ENCODE measurements around the gene KIAA0319L.
"Not testable (repeated sequence)": the region's sequence is repeated elsewhere in the genome, so short reads cannot be mapped to it uniquely, and the experiment has no call there.

KIAA0319L gene

GRCh38 chr1:35470977-35471613, 86.1 kb downstream of the KIAA0319L start:
- DNase-seq (ENCODE audit: extremely low spot score): no peak
- ChIA-PET POLR2A (no interaction called here), CTCF (interaction anchor here (0.9 to 2.3 kb wide), 5 partner anchors 15 to 93 kb away, joined by 3 to 8 read pairs (median 3); no protein-coding TSS in a partner anchor)
- no peak for TF ChIP-seq CTCF (IDR thresholded peaks at IDR 0.05; ENCODE audit: control extremely low read depth, extremely low read depth, low read depth, missing control alignments)

GRCh38 chr1:35466120-35466519, 91.1 kb downstream of the KIAA0319L start:
- DNase-seq (ENCODE audit: extremely low spot score): no peak
- CTCF ChIA-PET: interaction anchor here (1.1 to 2.2 kb wide), 5 partner anchors 10 to 90 kb away, joined by 3 to 18 read pairs (median 3); no protein-coding TSS in a partner anchor
- TF ChIP-seq CTCF (IDR thresholded peaks at IDR 0.05; ENCODE audit: control extremely low read depth, extremely low read depth, low read depth, missing control alignments): no peak
- POLR2A ChIA-PET: no interaction called here

- POLR2A ChIA-PET; DNase-seq (ENCODE audit: extremely low spot score): not testable (repeated sequence)
- CTCF ChIA-PET: interaction anchor here (1.3 to 2.4 kb wide), 2 partner anchors 12 to 81 kb away, joined by 3 to 10 read pairs; no protein-coding TSS in a partner anchor
Observed at GRCh38 chr1:35463749-35464148, 93.5 kb downstream of the KIAA0319L start.

- CTCF ChIA-PET: interaction anchor here (1.1 to 2.4 kb wide), 3 partner anchors 12 to 82 kb away, joined by 3 to 10 read pairs (median 3); no protein-coding TSS in a partner anchor
- no peak for TF ChIP-seq CTCF (IDR thresholded peaks at IDR 0.05; ENCODE audit: control extremely low read depth, extremely low read depth, low read depth, missing control alignments)
- DNase-seq (ENCODE audit: extremely low spot score): no peak
- POLR2A ChIA-PET: no interaction called here
Observed at GRCh38 chr1:35463232-35463631, 94.0 kb downstream of the KIAA0319L start.

GRCh38 chr1:35461966-35462651, 95.1 kb downstream of the KIAA0319L start:
- no peak for TF ChIP-seq CTCF (IDR thresholded peaks at IDR 0.05; ENCODE audit: control extremely low read depth, extremely low read depth, low read depth, missing control alignments)
- ChIA-PET POLR2A (no interaction called here), CTCF (interaction anchor here (1.1 to 2.4 kb wide), 3 partner anchors 10 to 83 kb away, joined by 3 to 10 read pairs (median 3); no protein-coding TSS in a partner anchor)
- DNase-seq (ENCODE audit: extremely low spot score): peak; percentile 32

GRCh38 chr1:35460796-35461195, 96.4 kb downstream of the KIAA0319L start:
- TF ChIP-seq CTCF (IDR thresholded peaks at IDR 0.05; ENCODE audit: control extremely low read depth, extremely low read depth, low read depth, missing control alignments): no peak
- CTCF ChIA-PET: interaction anchor here (3.2 kb wide), 1 partner anchor 10 kb away, joined by 25 read pairs; no protein-coding TSS in a partner anchor
- POLR2A ChIA-PET: no interaction called here
- no peak for DNase-seq (ENCODE audit: extremely low spot score)

GRCh38 chr1:35454616-35455015, 102.6 kb downstream of the KIAA0319L start:
- CTCF ChIA-PET: interaction anchor here (0.7 to 13.9 kb wide), 14 partner anchors 9 to 273 kb away, joined by 3 to 184 read pairs (median 4); no protein-coding TSS in a partner anchor
- no peak for TF ChIP-seq CTCF (IDR thresholded peaks at IDR 0.05; ENCODE audit: control extremely low read depth, extremely low read depth, low read depth, missing control alignments)
- no peak for DNase-seq (ENCODE audit: extremely low spot score)
- POLR2A ChIA-PET: interaction anchor here (0.8 kb wide), 1 partner anchor 262 kb away, joined by 3 read pairs; the partner anchor contains the start of gene SFPQ

Measured in GM10248 (cell line).